HL-60 (cell line): ENCODE results near the gene ZDHHC17.
A peak's percentile ranks its signal among the peaks of the same experiment; 100 is the strongest.

Experiments
- DNase-seq, 2 experiments: peaks; one replicate each; pipeline ENCODE4 v3.0.0-alpha.2; 2010 to 2020; ENCODE audit warnings: low read depth in 1 of 2, low spot score in 1 of 2
- H3K27ac ChIP-seq: fragments of 250-450 bp; sonication (Bioruptor Pico); replicated peaks from 2 replicates; pipeline ENCODE4 v1.5.1; 2020; ENCODE audit warnings: mild to moderate bottlenecking, moderate library complexity
- H3K27me3 ChIP-seq: fragments of 250-450 bp; sonication (Bioruptor Pico); 2 replicates; pipeline ENCODE4 v1.5.1; 2021; ENCODE audit warnings: mild to moderate bottlenecking, moderate library complexity; ENCODE audit not compliant: insufficient read depth, poor library complexity, severe bottlenecking
- H3K4me3 ChIP-seq: replicated peaks from 2 replicates; pipeline ENCODE4 v1.5.1; 2011; ENCODE audit warnings: mild to moderate bottlenecking, control low read depth, low read length; ENCODE audit not compliant: insufficient read depth
- CTCF ChIP-seq: IDR thresholded peaks from one replicate; pipeline ENCODE4 v1.5.1; 2011; ENCODE audit warnings: low read length, control low read depth, inconsistent platforms; ENCODE audit not compliant: insufficient read depth
- GABPA ChIP-seq: IDR thresholded peaks from 2 replicates; pipeline ENCODE4 v1.6.1; 2012; ENCODE audit warnings: low read depth
- POLR2AphosphoS5 ChIP-seq: IDR thresholded peaks from 2 replicates; pipeline ENCODE4 v1.6.1; 2012; ENCODE audit warnings: low read depth
- SPI1 ChIP-seq: IDR thresholded peaks from 2 replicates; pipeline ENCODE4 v1.6.1; 2012; ENCODE audit warnings: low read depth, mild to moderate bottlenecking, borderline replicate concordance
- TF ChIP-seq, protein P1 (sequence below): IDR thresholded peaks from 2 replicates; pipeline ENCODE4 v1.6.1; 2012; ENCODE audit warnings: low read depth; ENCODE audit not compliant: insufficient replicate concordance

The ZDHHC17 gene

DNA sequence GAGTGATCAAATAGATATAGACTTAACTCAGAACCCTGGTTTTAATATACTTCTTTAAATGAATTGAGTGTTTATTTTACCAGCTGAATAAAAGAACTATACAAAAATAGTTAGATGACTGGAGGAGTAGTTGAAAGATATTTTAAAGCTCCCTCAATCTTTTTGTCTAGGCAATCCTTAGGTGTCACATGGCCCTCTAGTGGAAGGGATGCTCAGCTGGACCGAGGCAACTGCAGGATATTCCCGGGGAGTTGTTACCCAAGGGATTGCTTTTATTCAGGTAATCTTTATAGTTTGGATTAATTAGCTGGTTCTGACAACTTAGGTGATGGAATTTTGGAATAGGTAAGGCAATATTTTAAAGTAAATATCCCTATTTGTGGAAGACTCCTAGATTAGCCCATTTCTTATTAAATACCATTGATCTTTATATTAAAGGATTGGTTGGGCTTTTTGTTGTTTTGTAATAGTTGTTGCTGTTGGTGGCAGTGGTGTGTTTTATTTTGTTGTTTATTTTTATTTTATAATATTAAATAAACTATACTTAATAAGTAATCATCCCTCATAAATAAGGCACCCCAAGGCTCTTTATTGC, 57.1 kb downstream of the ZDHHC17 start:
- no peak overlapping the region for H3K27ac ChIP-seq
- DNase-seq = peak in 1 of 2 experiments; percentile 7
- H3K27me3 ChIP-seq = no peaks in the 10 kb centered on the region
- no peak for TF ChIP-seq SPI1
- no peak for TF ChIP-seq CTCF
- TF ChIP-seq GABPA = no peak
- TF ChIP-seq, protein P1, sequence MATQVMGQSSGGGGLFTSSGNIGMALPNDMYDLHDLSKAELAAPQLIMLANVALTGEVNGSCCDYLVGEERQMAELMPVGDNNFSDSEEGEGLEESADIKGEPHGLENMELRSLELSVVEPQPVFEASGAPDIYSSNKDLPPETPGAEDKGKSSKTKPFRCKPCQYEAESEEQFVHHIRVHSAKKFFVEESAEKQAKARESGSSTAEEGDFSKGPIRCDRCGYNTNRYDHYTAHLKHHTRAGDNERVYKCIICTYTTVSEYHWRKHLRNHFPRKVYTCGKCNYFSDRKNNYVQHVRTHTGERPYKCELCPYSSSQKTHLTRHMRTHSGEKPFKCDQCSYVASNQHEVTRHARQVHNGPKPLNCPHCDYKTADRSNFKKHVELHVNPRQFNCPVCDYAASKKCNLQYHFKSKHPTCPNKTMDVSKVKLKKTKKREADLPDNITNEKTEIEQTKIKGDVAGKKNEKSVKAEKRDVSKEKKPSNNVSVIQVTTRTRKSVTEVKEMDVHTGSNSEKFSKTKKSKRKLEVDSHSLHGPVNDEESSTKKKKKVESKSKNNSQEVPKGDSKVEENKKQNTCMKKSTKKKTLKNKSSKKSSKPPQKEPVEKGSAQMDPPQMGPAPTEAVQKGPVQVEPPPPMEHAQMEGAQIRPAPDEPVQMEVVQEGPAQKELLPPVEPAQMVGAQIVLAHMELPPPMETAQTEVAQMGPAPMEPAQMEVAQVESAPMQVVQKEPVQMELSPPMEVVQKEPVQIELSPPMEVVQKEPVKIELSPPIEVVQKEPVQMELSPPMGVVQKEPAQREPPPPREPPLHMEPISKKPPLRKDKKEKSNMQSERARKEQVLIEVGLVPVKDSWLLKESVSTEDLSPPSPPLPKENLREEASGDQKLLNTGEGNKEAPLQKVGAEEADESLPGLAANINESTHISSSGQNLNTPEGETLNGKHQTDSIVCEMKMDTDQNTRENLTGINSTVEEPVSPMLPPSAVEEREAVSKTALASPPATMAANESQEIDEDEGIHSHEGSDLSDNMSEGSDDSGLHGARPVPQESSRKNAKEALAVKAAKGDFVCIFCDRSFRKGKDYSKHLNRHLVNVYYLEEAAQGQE = no peak
- TF ChIP-seq POLR2AphosphoS5 = no peak
- no peak overlapping the region for H3K4me3 ChIP-seq

DNA sequence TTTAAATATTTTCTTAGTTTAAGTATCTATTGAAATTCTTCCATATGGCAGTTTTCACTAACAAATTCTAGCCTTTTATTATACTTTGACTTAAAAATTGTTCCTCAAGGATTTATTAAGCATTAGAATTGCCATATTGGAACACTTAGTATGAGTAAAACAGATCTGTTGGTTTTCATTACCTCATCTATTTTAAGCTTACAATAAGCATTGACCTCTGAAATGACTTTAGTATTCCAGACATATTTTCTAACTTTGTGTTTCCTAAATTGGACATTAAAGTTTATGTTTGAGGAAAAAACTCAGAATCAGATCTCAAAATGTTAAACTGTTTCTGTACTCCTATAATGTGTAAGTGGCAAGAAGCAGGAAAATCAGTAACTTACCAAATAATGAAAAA, 66.5 kb downstream of the ZDHHC17 start:
- no peak overlapping the region for H3K4me3 ChIP-seq
- TF ChIP-seq CTCF (no peak), GABPA (no peak), SPI1 (no peak), POLR2AphosphoS5 (no peak)
- TF ChIP-seq, protein P1 = no peak

GRCh38 chr12:76836633-76837032, 72.7 kb downstream of the ZDHHC17 start:
- no peak overlapping the region for H3K4me3 ChIP-seq
- H3K27ac ChIP-seq = no peak overlapping the region
- TF ChIP-seq SPI1 = no peak
- TF ChIP-seq POLR2AphosphoS5 = no peak
- TF ChIP-seq GABPA = no peak
- TF ChIP-seq, protein P1 = no peak
- no peak for TF ChIP-seq CTCF
- no peaks in the 10 kb centered on the region for H3K27me3 ChIP-seq
- DNase-seq = no peak

More for the DNA sequence above, 66.5 kb downstream of the ZDHHC17 start:
- no peak for DNase-seq
- Histone ChIP-seq H3K27me3 (no peaks in the 10 kb centered on the region), H3K27ac (no peak overlapping the region)
